ENCODE measurements around the gene LHFPL3. TPM values are rescaled to one million over a fixed set of nuclear protein-coding genes. Genes with fewer than 3 reads are reported as not detected.
"Not testable (repeated sequence)": the region's sequence is repeated elsewhere in the genome, so short reads cannot be mapped to it uniquely, and the experiment has no call there.

Gene LHFPL3
- polyA plus RNA-seq, 1 donor from 2014 or later = 5.6 TPM

- H2AFZ ChIP-seq (ENCODE audit: low read depth, low read length) = no peak overlapping the region
- TF ChIP-seq TAF1 (IDR thresholded peaks at IDR 0.05; ENCODE audit: low read depth) = no peak
Measured at GRCh38 chr7:104936546-104936945, 608.1 kb downstream of the LHFPL3 start.

DNA sequence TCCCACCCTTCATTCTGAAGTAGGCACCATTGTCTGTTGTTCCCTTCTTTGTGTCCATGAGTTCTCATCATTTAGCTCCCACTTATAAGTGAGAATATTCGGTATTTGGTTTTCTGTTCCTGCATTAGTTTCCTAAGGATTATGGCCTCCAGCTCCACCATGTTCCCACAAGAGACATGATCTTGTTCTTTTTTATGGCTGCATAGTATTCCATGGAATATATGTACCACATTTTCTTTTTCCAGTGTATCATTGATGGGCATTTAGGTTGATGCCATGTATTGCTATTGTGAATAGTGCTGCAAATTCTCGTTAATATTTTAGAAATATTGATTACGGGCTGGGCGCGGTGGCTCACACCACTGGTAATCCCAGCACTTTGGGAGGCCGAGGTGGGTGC, 609.1 kb downstream of the LHFPL3 start:
- H3K4me2 ChIP-seq (ENCODE audit: low read length); H3K9me3 ChIP-seq (ENCODE audit: low read length); H3K9ac ChIP-seq (ENCODE audit: low read length); H2AFZ ChIP-seq (ENCODE audit: low read depth, low read length); H3K36me3 ChIP-seq (ENCODE audit: insufficient read depth, low read length); H3K27ac ChIP-seq (ENCODE audit: low read length); H4K20me1 ChIP-seq (ENCODE audit: insufficient read depth); H3K79me2 ChIP-seq (replicated peaks; ENCODE audit: insufficient read depth, low read length); H3K4me3 ChIP-seq (ENCODE audit: low read length); H3K9me2 ChIP-seq (ENCODE audit: insufficient read depth, low read length); H3F3A ChIP-seq (ENCODE audit: insufficient read depth, low read length, poor library complexity, severe bottlenecking); H3K27me3 ChIP-seq (ENCODE audit: insufficient read depth, low read depth, low read length): not testable (repeated sequence)

More at GRCh38 chr7:104936546-104936945, 608.1 kb downstream of the LHFPL3 start:
- H3K9me3 ChIP-seq (ENCODE audit: low read length) = no peaks in the 10 kb centered on the region
- H3K27me3 ChIP-seq (ENCODE audit: insufficient read depth, low read depth, low read length) = no peaks in the 10 kb centered on the region
- H3K9ac ChIP-seq (ENCODE audit: low read length) = no peak overlapping the region
- H3K4me3 ChIP-seq (ENCODE audit: low read length) = no peak overlapping the region
- H3K79me2 ChIP-seq (replicated peaks; ENCODE audit: insufficient read depth, low read length) = no peaks in the 10 kb centered on the region
- no peak overlapping the region for H3K27ac ChIP-seq (ENCODE audit: low read length)
- H3K36me3 ChIP-seq (ENCODE audit: insufficient read depth, low read length) = no peaks in the 10 kb centered on the region
- H3F3A ChIP-seq (ENCODE audit: insufficient read depth, low read length, poor library complexity, severe bottlenecking) = no peaks in the 10 kb centered on the region
- no peaks in the 10 kb centered on the region for H3K9me2 ChIP-seq (ENCODE audit: insufficient read depth, low read length)
- H4K20me1 ChIP-seq (ENCODE audit: insufficient read depth) = no peaks in the 10 kb centered on the region
- H3K4me2 ChIP-seq (ENCODE audit: low read length) = no peak overlapping the region

- Histone ChIP-seq H2AFZ (ENCODE audit: low read depth, low read length) (no peak overlapping the region), H3F3A (ENCODE audit: insufficient read depth, low read length, poor library complexity, severe bottlenecking) (no peaks in the 10 kb centered on the region), H3K4me3 (ENCODE audit: low read length) (no peak overlapping the region), H3K9me2 (ENCODE audit: insufficient read depth, low read length) (no peaks in the 10 kb centered on the region), H3K36me3 (ENCODE audit: insufficient read depth, low read length) (no peaks in the 10 kb centered on the region), H4K20me1 (ENCODE audit: insufficient read depth) (no peaks in the 10 kb centered on the region), H3K4me2 (ENCODE audit: low read length) (no peak overlapping the region), H3K9ac (ENCODE audit: low read length) (no peak overlapping the region), H3K79me2 (replicated peaks; ENCODE audit: insufficient read depth, low read length) (no peaks in the 10 kb centered on the region), H3K27me3 (ENCODE audit: insufficient read depth, low read depth, low read length) (no peaks in the 10 kb centered on the region), H3K27ac (ENCODE audit: low read length) (no peak overlapping the region), H3K9me3 (ENCODE audit: low read length) (no peaks in the 10 kb centered on the region)
- TF ChIP-seq RAD21 (conservative IDR thresholded peaks at IDR 0.05) (no peak), EZH2 (IDR thresholded peaks at IDR 0.05; ENCODE audit: borderline replicate concordance, insufficient read depth, low read length, poor library complexity, severe bottlenecking) (no peak), EP300 (conservative IDR thresholded peaks at IDR 0.05; ENCODE audit: poor library complexity, severe bottlenecking) (no peak), MXI1 (conservative IDR thresholded peaks at IDR 0.05; ENCODE audit: poor library complexity, severe bottlenecking) (no peak), SMC3 (conservative IDR thresholded peaks at IDR 0.05; ENCODE audit: poor library complexity) (no peak), TAF1 (IDR thresholded peaks at IDR 0.05; ENCODE audit: low read depth) (no peak), CTCF (IDR thresholded peaks at IDR 0.05; ENCODE audit: poor library complexity, severe bottlenecking) (no peak), POLR2AphosphoS5 (IDR thresholded peaks at IDR 0.05) (no peak)
- TF ChIP-seq, protein P1, sequence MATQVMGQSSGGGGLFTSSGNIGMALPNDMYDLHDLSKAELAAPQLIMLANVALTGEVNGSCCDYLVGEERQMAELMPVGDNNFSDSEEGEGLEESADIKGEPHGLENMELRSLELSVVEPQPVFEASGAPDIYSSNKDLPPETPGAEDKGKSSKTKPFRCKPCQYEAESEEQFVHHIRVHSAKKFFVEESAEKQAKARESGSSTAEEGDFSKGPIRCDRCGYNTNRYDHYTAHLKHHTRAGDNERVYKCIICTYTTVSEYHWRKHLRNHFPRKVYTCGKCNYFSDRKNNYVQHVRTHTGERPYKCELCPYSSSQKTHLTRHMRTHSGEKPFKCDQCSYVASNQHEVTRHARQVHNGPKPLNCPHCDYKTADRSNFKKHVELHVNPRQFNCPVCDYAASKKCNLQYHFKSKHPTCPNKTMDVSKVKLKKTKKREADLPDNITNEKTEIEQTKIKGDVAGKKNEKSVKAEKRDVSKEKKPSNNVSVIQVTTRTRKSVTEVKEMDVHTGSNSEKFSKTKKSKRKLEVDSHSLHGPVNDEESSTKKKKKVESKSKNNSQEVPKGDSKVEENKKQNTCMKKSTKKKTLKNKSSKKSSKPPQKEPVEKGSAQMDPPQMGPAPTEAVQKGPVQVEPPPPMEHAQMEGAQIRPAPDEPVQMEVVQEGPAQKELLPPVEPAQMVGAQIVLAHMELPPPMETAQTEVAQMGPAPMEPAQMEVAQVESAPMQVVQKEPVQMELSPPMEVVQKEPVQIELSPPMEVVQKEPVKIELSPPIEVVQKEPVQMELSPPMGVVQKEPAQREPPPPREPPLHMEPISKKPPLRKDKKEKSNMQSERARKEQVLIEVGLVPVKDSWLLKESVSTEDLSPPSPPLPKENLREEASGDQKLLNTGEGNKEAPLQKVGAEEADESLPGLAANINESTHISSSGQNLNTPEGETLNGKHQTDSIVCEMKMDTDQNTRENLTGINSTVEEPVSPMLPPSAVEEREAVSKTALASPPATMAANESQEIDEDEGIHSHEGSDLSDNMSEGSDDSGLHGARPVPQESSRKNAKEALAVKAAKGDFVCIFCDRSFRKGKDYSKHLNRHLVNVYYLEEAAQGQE (IDR thresholded peaks at IDR 0.05; ENCODE audit: borderline replicate concordance) = no peak
Measured at GRCh38 chr7:104938741-104939390, 610.5 kb downstream of the LHFPL3 start.
